ENCODE measurements around the gene DDX60. TPM values are rescaled to one million over a fixed set of nuclear protein-coding genes. Genes with fewer than 3 reads are reported as not detected.
"Not testable (repeated sequence)": the region's sequence is repeated elsewhere in the genome, so short reads cannot be mapped to it uniquely, and the experiment has no call there.

Gene DDX60
- polyA plus RNA-seq, 1 of the 3 experiments (the other 2 are of a cell fraction), result 2.7 TPM

DNA sequence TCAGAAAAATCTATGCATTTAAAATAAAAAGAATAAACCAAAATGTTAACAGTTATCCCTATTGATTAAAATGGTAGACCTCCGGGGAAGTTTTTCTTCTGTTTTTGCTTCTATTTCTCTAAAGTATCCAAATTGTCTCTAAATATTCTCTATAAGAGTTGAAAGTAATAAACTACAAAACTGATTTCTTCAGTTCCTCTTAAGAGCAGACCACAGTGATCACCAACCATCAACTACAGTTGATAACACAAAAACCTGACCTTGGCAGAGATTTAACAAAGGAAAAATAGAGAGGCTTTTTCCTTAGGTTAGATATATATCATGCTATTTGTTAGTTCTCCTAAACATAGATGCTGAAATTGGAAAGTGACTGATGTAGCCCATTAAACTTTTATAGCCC, 27.3 kb downstream of the DDX60 start:
- 0 out of 2 replicates have a peak, but pooled peaks cover 6% of the 10 kb centered on the region for H3K9me2 ChIP-seq
- H3K9ac ChIP-seq, result no peak overlapping the region
- H3K9me3 ChIP-seq, result no peaks in the 10 kb centered on the region
- H3K4me2 ChIP-seq, result no peak overlapping the region
- H3F3A ChIP-seq (replicated peaks; ENCODE audit: insufficient read depth), result no peaks in the 10 kb centered on the region
- H3K27me3 ChIP-seq (ENCODE audit: insufficient read depth), result no peaks in the 10 kb centered on the region
- no peak overlapping the region for H2AFZ ChIP-seq (ENCODE audit: low read depth)
- H3K4me1 ChIP-seq (ENCODE audit: control insufficient read depth in 1 of 2, insufficient read depth in 2 of 2, low read depth in 1 of 2, low read length in 1 of 2), result no peaks in the 10 kb centered on the region
- no peaks in the 10 kb centered on the region for H3K79me2 ChIP-seq (ENCODE audit: insufficient read depth)
- CTCF ChIA-PET, result no interaction called here
- H4K20me1 ChIP-seq (ENCODE audit: insufficient read depth), result no peaks in the 10 kb centered on the region
- DNase-seq, result no peak
- H3K36me3 ChIP-seq (replicated peaks in 1 of 2; ENCODE audit: control insufficient read depth in 1 of 2, insufficient read depth in 2 of 2, low read length in 1 of 2), result peaks cover 0 to 5% of the 10 kb centered on the region in 2 experiments
- no peak overlapping the region for H3K27ac ChIP-seq (ENCODE audit: low read depth in 2 of 2, low read length in 1 of 2)
- TF ChIP-seq JUND (IDR thresholded peaks at IDR 0.05) (no peak), NFIC (IDR thresholded peaks at IDR 0.05; ENCODE audit: borderline replicate concordance) (no peak)
- TF ChIP-seq, protein P1, sequence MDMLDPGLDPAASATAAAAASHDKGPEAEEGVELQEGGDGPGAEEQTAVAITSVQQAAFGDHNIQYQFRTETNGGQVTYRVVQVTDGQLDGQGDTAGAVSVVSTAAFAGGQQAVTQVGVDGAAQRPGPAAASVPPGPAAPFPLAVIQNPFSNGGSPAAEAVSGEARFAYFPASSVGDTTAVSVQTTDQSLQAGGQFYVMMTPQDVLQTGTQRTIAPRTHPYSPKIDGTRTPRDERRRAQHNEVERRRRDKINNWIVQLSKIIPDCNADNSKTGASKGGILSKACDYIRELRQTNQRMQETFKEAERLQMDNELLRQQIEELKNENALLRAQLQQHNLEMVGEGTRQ (IDR thresholded peaks at IDR 0.05; ENCODE audit: borderline replicate concordance, low read depth, low read length), result no peak
- WGBS (ENCODE audit: low lambda C conversion rate), result 97% methylated on average over 1 of the region's 1 CpG
- H3K4me3 ChIP-seq (ENCODE audit: low read depth in 2 of 2, low read length in 1 of 2), result no peak overlapping the region
- POLR2A ChIA-PET, result no interaction called here

DNA sequence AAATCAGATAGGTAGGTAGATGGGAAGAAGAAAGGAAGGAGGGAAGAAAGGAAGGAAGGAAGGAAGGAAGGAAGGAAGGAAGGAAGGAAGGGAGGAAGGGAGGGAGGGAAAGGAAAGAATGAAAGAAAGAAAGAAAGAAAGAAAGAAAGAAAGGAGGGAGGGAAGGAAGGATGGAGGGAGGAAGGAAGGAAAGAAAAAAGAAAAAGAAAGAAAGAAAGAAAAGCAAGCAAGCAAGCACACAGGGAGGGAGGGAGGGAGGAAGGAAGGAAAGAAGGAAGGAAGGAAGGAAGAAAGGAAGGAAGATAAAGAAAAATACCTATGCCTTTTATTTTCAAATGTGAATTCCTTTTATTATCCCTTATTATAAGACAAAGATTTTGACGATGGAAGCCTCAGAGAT, 32.7 kb downstream of the DDX60 start:
- POLR2A ChIA-PET; H3F3A ChIP-seq (replicated peaks; ENCODE audit: insufficient read depth); H2AFZ ChIP-seq (ENCODE audit: low read depth); H3K4me2 ChIP-seq; H3K27ac ChIP-seq (ENCODE audit: low read depth in 2 of 2, low read length in 1 of 2); H3K4me3 ChIP-seq (ENCODE audit: low read depth in 2 of 2, low read length in 1 of 2); H3K79me2 ChIP-seq (ENCODE audit: insufficient read depth); CTCF ChIA-PET; H3K9ac ChIP-seq; H3K4me1 ChIP-seq (ENCODE audit: control insufficient read depth in 1 of 2, insufficient read depth in 2 of 2, low read depth in 1 of 2, low read length in 1 of 2); H3K9me2 ChIP-seq; DNase-seq; H3K27me3 ChIP-seq (ENCODE audit: insufficient read depth); H3K9me3 ChIP-seq; H3K36me3 ChIP-seq (replicated peaks in 1 of 2; ENCODE audit: control insufficient read depth in 1 of 2, insufficient read depth in 2 of 2, low read length in 1 of 2); H4K20me1 ChIP-seq (ENCODE audit: insufficient read depth): not testable (repeated sequence)
- 95% methylated on average over 1 of the region's 1 CpG for WGBS (ENCODE audit: low lambda C conversion rate)

DNA sequence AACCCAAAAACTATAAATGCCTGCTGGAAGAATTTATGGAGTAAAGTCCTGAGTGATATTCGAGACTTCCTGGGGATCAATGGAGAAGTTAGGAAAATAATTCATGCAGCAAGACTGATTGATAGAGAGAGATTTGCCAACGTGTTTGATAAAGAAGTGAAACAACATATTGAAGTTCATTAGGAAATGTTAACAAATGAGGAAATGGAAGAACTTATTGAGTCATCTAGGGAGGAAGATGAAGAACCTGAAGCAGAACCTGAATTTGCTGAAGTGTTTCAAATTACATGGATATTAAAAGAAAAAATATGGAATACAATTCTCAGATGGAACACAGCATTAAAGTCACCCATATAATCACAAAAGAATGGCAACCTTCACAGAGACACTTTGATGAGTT, 39.0 kb downstream of the DDX60 start:
- H3K9me3 ChIP-seq, result no peaks in the 10 kb centered on the region
- no peak overlapping the region for H3K9ac ChIP-seq
- DNase-seq, result no peak
- POLR2A ChIA-PET, result no interaction called here
- CTCF ChIA-PET, result no interaction called here
- H3K9me2 ChIP-seq, result no peaks in the 10 kb centered on the region
- no peak overlapping the region for H3K27ac ChIP-seq (ENCODE audit: low read depth in 2 of 2, low read length in 1 of 2)
- H3K36me3 ChIP-seq (replicated peaks in 1 of 2; ENCODE audit: control insufficient read depth in 1 of 2, insufficient read depth in 2 of 2, low read length in 1 of 2), result no peaks in the 10 kb centered on the region
- H3K4me1 ChIP-seq (ENCODE audit: control insufficient read depth in 1 of 2, insufficient read depth in 2 of 2, low read depth in 1 of 2, low read length in 1 of 2), result no peaks in the 10 kb centered on the region
- no peak for TF ChIP-seq EP300 (IDR thresholded peaks at IDR 0.05; ENCODE audit: borderline replicate concordance in 1 of 2, low read depth in 1 of 2, low read length in 1 of 2)
- no peak for TF ChIP-seq RAD21 (IDR thresholded peaks at IDR 0.05; ENCODE audit: low read length)
- TF ChIP-seq NRF1 (IDR thresholded peaks at IDR 0.05; ENCODE audit: low read depth, low read length), result no peak
- TF ChIP-seq, protein P2, sequence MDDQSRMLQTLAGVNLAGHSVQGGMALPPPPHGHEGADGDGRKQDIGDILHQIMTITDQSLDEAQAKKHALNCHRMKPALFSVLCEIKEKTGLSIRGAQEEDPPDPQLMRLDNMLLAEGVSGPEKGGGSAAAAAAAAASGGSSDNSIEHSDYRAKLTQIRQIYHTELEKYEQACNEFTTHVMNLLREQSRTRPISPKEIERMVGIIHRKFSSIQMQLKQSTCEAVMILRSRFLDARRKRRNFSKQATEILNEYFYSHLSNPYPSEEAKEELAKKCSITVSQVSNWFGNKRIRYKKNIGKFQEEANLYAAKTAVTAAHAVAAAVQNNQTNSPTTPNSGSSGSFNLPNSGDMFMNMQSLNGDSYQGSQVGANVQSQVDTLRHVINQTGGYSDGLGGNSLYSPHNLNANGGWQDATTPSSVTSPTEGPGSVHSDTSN (IDR thresholded peaks at IDR 0.05), result no peak
- no peak for TF ChIP-seq GATA2 (CRISPR knock-in tag; IDR thresholded peaks at IDR 0.05)
- TF ChIP-seq GABPA (IDR thresholded peaks at IDR 0.05; ENCODE audit: low read depth), result no peak
- TF ChIP-seq, protein P3, sequence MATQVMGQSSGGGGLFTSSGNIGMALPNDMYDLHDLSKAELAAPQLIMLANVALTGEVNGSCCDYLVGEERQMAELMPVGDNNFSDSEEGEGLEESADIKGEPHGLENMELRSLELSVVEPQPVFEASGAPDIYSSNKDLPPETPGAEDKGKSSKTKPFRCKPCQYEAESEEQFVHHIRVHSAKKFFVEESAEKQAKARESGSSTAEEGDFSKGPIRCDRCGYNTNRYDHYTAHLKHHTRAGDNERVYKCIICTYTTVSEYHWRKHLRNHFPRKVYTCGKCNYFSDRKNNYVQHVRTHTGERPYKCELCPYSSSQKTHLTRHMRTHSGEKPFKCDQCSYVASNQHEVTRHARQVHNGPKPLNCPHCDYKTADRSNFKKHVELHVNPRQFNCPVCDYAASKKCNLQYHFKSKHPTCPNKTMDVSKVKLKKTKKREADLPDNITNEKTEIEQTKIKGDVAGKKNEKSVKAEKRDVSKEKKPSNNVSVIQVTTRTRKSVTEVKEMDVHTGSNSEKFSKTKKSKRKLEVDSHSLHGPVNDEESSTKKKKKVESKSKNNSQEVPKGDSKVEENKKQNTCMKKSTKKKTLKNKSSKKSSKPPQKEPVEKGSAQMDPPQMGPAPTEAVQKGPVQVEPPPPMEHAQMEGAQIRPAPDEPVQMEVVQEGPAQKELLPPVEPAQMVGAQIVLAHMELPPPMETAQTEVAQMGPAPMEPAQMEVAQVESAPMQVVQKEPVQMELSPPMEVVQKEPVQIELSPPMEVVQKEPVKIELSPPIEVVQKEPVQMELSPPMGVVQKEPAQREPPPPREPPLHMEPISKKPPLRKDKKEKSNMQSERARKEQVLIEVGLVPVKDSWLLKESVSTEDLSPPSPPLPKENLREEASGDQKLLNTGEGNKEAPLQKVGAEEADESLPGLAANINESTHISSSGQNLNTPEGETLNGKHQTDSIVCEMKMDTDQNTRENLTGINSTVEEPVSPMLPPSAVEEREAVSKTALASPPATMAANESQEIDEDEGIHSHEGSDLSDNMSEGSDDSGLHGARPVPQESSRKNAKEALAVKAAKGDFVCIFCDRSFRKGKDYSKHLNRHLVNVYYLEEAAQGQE (IDR thresholded peaks at IDR 0.05; ENCODE audit: low read depth, low read length), result no peak
- no peak for TF ChIP-seq EZH2phosphoT487 (IDR thresholded peaks at IDR 0.05; ENCODE audit: borderline replicate concordance, low read depth)
- TF ChIP-seq MXI1 (IDR thresholded peaks at IDR 0.05; ENCODE audit: low read depth, low read length), result no peak
- no peak for TF ChIP-seq FOXM1 (IDR thresholded peaks at IDR 0.05; ENCODE audit: low read depth)
- TF ChIP-seq, protein P1 (IDR thresholded peaks at IDR 0.05; ENCODE audit: borderline replicate concordance, low read depth, low read length), result no peak
- no peaks in the 10 kb centered on the region for H3K79me2 ChIP-seq (ENCODE audit: insufficient read depth)
- H3K27me3 ChIP-seq (ENCODE audit: insufficient read depth), result no peaks in the 10 kb centered on the region
- no peak overlapping the region for H2AFZ ChIP-seq (ENCODE audit: low read depth)
- 53% methylated on average over 2 of the region's 2 CpGs for WGBS (ENCODE audit: low lambda C conversion rate)
- H3F3A ChIP-seq (replicated peaks; ENCODE audit: insufficient read depth), result no peaks in the 10 kb centered on the region
- no peak overlapping the region for H3K4me3 ChIP-seq (ENCODE audit: low read depth in 2 of 2, low read length in 1 of 2)
- no peaks in the 10 kb centered on the region for H4K20me1 ChIP-seq (ENCODE audit: insufficient read depth)
- H3K4me2 ChIP-seq, result no peak overlapping the region
